Tongue (tissue), 2 donors: Measurements from ENCODE around the gene KRTAP5-6. TPM values are rescaled to one million over a fixed set of nuclear protein-coding genes. Genes with fewer than 3 reads are reported as not detected.
"Not testable (repeated sequence)": the region's sequence is repeated elsewhere in the genome, so short reads cannot be mapped to it uniquely, and the experiment has no call there.

Experiments used
- DNase-seq: peaks from one replicate; pipeline ENCODE4 v3.0.0-alpha.2; 2015
- total RNA-seq: library from RNA; depleted of rRNA; stranded (reverse); fragments of >200 nt; gene quantifications from one replicate; pipeline ENCODE4 v1.2.3, GENCODE V29; 2014

KRTAP5-6 gene
- total RNA-seq, 1 donor from 2014 or later, result not detected

GRCh38 chr11:1661454-1662269, 35.3 kb upstream of the KRTAP5-6 start:
- not testable (repeated sequence) for DNase-seq

GRCh38 chr11:1662699-1663283, 34.2 kb upstream of the KRTAP5-6 start:
- DNase-seq, result not testable (repeated sequence)

GRCh38 chr11:1665313-1665712, 31.7 kb upstream of the KRTAP5-6 start:
- DNase-seq, result no peak

GRCh38 chr11:1667121-1667850, 29.7 kb upstream of the KRTAP5-6 start:
- DNase-seq, result no peak

GRCh38 chr11:1667906-1668305, 29.1 kb upstream of the KRTAP5-6 start:
- peak; percentile 50 for DNase-seq

GRCh38 chr11:1668911-1669473, 28.0 kb upstream of the KRTAP5-6 start:
- no peak for DNase-seq

- peak; percentile 90 for DNase-seq
Observed at GRCh38 chr11:1669546-1670218, 27.3 kb upstream of the KRTAP5-6 start.

- not testable (repeated sequence) for DNase-seq
Observed at GRCh38 chr11:1670457-1670856, 26.5 kb upstream of the KRTAP5-6 start.

GRCh38 chr11:1670905-1671371, 26.1 kb upstream of the KRTAP5-6 start:
- DNase-seq, result no peak

- no peak for DNase-seq
Observed at GRCh38 chr11:1671658-1672057, 25.3 kb upstream of the KRTAP5-6 start.

GRCh38 chr11:1672613-1673350, 24.2 kb upstream of the KRTAP5-6 start:
- DNase-seq, result peak; percentile 77

GRCh38 chr11:1673446-1674172, 23.4 kb upstream of the KRTAP5-6 start:
- DNase-seq, result peak; percentile 42

- peak; percentile 55 for DNase-seq
Observed at GRCh38 chr11:1674173-1675131, 22.5 kb upstream of the KRTAP5-6 start.

GRCh38 chr11:1675536-1676228, 21.3 kb upstream of the KRTAP5-6 start:
- DNase-seq, result peak; percentile 45

GRCh38 chr11:1676229-1676740, 20.7 kb upstream of the KRTAP5-6 start:
- DNase-seq, result no peak

- DNase-seq, result no peak
Observed at GRCh38 chr11:1679881-1680280, 17.1 kb upstream of the KRTAP5-6 start.

GRCh38 chr11:1682225-1682905, 14.6 kb upstream of the KRTAP5-6 start:
- no peak for DNase-seq

- DNase-seq, result not testable (repeated sequence)
Observed at GRCh38 chr11:1683216-1683615, 13.8 kb upstream of the KRTAP5-6 start.
